ENCODE data around the gene DDX25. TPM values are rescaled to one million over a fixed set of nuclear protein-coding genes. Genes with fewer than 3 reads are reported as not detected.

DDX25 gene
- total and polyA plus RNA-seq, 2 of the 13 experiments (the other 11 are each of a cell fraction or from before 2014, with no cell fraction given): 0.17 to 0.29 TPM

GRCh38 chr11:125941619-125942611, 37.6 kb downstream of the DDX25 start (continued):
- TF ChIP-seq ZNF503 (CRISPR knock-in tag; IDR thresholded peaks at IDR 0.05) (peak; percentile 24; the same call in 1 of the 2 replicates), RXRA (CRISPR knock-in tag; IDR thresholded peaks at IDR 0.05) (peak; percentile 24; the same call in 1 of the 2 replicates), HBP1 (CRISPR knock-in tag; IDR thresholded peaks at IDR 0.05; ENCODE audit: low read depth) (0 out of 2 replicates have a peak, but pooled peaks have one; percentile 45), HMGXB4 (CRISPR knock-in tag; IDR thresholded peaks at IDR 0.05; ENCODE audit: borderline replicate concordance in 1 of 2, low read depth in 1 of 2) (peak in 1 of 2 experiments; percentile 69; a peak in 2 of 4 replicates), ZGPAT (CRISPR knock-in tag; IDR thresholded peaks at IDR 0.05) (0 out of 2 replicates have a peak, but pooled peaks have one; percentile 20), ARID5B (CRISPR knock-in tag; IDR thresholded peaks at IDR 0.05) (0 out of 2 replicates have a peak, but pooled peaks have one; percentile 27), PRDM10 (CRISPR knock-in tag; IDR thresholded peaks at IDR 0.05; ENCODE audit: low read depth) (0 out of 2 replicates have a peak, but pooled peaks have one; percentile 17)
- TF ChIP-seq, protein P1, sequence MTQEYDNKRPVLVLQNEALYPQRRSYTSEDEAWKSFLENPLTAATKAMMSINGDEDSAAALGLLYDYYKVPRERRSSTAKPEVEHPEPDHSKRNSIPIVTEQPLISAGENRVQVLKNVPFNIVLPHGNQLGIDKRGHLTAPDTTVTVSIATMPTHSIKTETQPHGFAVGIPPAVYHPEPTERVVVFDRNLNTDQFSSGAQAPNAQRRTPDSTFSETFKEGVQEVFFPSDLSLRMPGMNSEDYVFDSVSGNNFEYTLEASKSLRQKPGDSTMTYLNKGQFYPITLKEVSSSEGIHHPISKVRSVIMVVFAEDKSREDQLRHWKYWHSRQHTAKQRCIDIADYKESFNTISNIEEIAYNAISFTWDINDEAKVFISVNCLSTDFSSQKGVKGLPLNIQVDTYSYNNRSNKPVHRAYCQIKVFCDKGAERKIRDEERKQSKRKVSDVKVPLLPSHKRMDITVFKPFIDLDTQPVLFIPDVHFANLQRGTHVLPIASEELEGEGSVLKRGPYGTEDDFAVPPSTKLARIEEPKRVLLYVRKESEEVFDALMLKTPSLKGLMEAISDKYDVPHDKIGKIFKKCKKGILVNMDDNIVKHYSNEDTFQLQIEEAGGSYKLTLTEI (CRISPR knock-in tag; conservative IDR thresholded peaks at IDR 0.05): no peak
